HCT116 (cell line): Measurements from ENCODE around the gene GRIP2. TPM values are rescaled to one million over a fixed set of nuclear protein-coding genes. Genes with fewer than 3 reads are reported as not detected.

Source experiments
- ATAC-seq: fragments of 200-7000 bp; cut with Tn5 transposase; 2 replicates; pipeline ENCODE4 v1.9.1; 2020; ENCODE audit warnings: mild to moderate bottlenecking, moderate library complexity
- BruUV-seq: library from RNA; stranded (reverse); fragments of 400-500 nt; replicated peaks from 2 replicates; lab custom pipeline; 2021; lab: Mats Ljungman, UMichigan
- CTCF ChIA-PET: fragments of 300-600 bp; sonication (Branson Sonifier 250); formaldehyde crosslinking; loops from one replicate; lab custom pipeline; 2021; ENCODE audit warnings: antibody characterized with exemption; lab: Charles Lee
- POLR2A ChIA-PET: fragments of 300-600, 350-600 bp; sonication (Branson Sonifier 250); formaldehyde crosslinking; loops from one replicate; lab custom pipeline; 2021; ENCODE audit warnings: antibody characterized with exemption; lab: Charles Lee
- RAD21 ChIA-PET, 2 experiments: fragments of 300-600 bp; sonication (Branson Sonifier 250); formaldehyde crosslinking; loops; one replicate each; lab custom pipeline; 2023; ENCODE audit warnings: low total read pairs in 2 of 2; ENCODE audit not compliant: uncharacterized antibody in 2 of 2, unreplicated experiment in 2 of 2, low non-redundant PET in 1 of 2; lab: Charles Lee
- DNase-seq: peaks from one replicate; pipeline ENCODE4 v3.0.0-alpha.2; 2010; ENCODE audit warnings: low read depth, low spot score
- H2AFZ ChIP-seq: fragments of 200-600 bp; shearing (Covaris generic), sonication (generic); 2 replicates; pipeline ENCODE4 v1.6.1; 2017; ENCODE audit warnings: low read depth, mixed run types, mixed read lengths, antibody characterized with exemption, low read length; ENCODE audit not compliant: poor library complexity, severe bottlenecking
- H3K27ac ChIP-seq: 2 replicates; pipeline ENCODE4 v1.5.1; 2012; ENCODE audit warnings: low read depth, low read length
- H3K27me3 ChIP-seq: fragments of 200-600 bp; sonication (generic); 2 replicates; pipeline ENCODE4 v1.6.1; 2016; ENCODE audit warnings: mixed run types, low read length, mixed read lengths; ENCODE audit not compliant: insufficient read depth
- H3K36me3 ChIP-seq, 2 experiments: fragments of 200-500 bp in 1 of 2; fragments of 200-600 bp in 1 of 2; sonication (Bioruptor generic) in 1 of 2; sonication (generic) in 1 of 2; 2 replicates each; pipeline versions ENCODE4 v1.5.1 to v1.6.1; 2014 to 2016; ENCODE audit warnings: low read length in 2 of 2, inconsistent platforms in 1 of 2, mixed read lengths in 1 of 2, mixed run types in 1 of 2; ENCODE audit not compliant: insufficient read depth in 2 of 2, control insufficient read depth in 1 of 2
- H3K4me1 ChIP-seq, 2 experiments: fragments of 200-600 bp in 1 of 2; sonication (generic) in 1 of 2; 2 replicates each; pipeline versions ENCODE4 v1.5.1 to v1.6.1; 2012 to 2017; ENCODE audit warnings: low read length in 2 of 2, inconsistent platforms in 1 of 2, mild to moderate bottlenecking in 1 of 2, mixed read lengths in 1 of 2, mixed run types in 1 of 2, moderate library complexity in 1 of 2; ENCODE audit not compliant: insufficient read depth in 2 of 2, control insufficient read depth in 1 of 2
- H3K4me2 ChIP-seq: fragments of 200-600 bp; sonication (generic); 2 replicates; pipeline ENCODE4 v1.6.1; 2017; ENCODE audit warnings: mixed run types, low read length, mixed read lengths
- H3K4me3 ChIP-seq, 2 experiments: fragments of 200-600 bp in 1 of 2; sonication (generic) in 1 of 2; replicated peaks in 1 of 2; 2 replicates each; pipeline ENCODE4 v1.5.1; 2011 to 2016; ENCODE audit warnings: low read length in 2 of 2, control low read depth in 1 of 2, low read depth in 1 of 2, mild to moderate bottlenecking in 1 of 2, mixed read lengths in 1 of 2, mixed run types in 1 of 2
- H3K79me2 ChIP-seq: fragments of 200-600 bp; sonication (generic); 2 replicates; pipeline ENCODE4 v1.6.1; 2017; ENCODE audit warnings: mild to moderate bottlenecking, mixed run types, low read length, moderate library complexity, mixed read lengths; ENCODE audit not compliant: insufficient read depth
- H3K9ac ChIP-seq: fragments of 200-600 bp; sonication (generic); 2 replicates; pipeline ENCODE4 v1.6.1; 2016; ENCODE audit warnings: low read length, mixed read lengths
- H3K9me2 ChIP-seq: fragments of 200-600 bp; sonication (generic), shearing (Covaris generic); 2 replicates; pipeline ENCODE4 v1.6.1; 2017; ENCODE audit warnings: mixed run types, mild to moderate bottlenecking, moderate library complexity; ENCODE audit not compliant: insufficient read depth
- H3K9me3 ChIP-seq, 2 experiments: fragments of 200-500 bp in 1 of 2; fragments of 200-600 bp in 1 of 2; sonication (Bioruptor generic) in 1 of 2; sonication (generic) in 1 of 2; 2 replicates each; pipeline ENCODE4 v1.6.1; 2014 to 2017; ENCODE audit warnings: low read length in 2 of 2, mixed read lengths in 2 of 2, inconsistent platforms in 1 of 2, low read depth in 1 of 2, mild to moderate bottlenecking in 1 of 2, mixed run types in 1 of 2, moderate library complexity in 1 of 2; ENCODE audit not compliant: control insufficient read depth in 1 of 2, insufficient read depth in 1 of 2
- H4K20me1 ChIP-seq: fragments of 200-600 bp; sonication (generic), shearing (Covaris generic); 2 replicates; pipeline ENCODE4 v1.6.1; 2017; ENCODE audit warnings: mixed run types, mild to moderate bottlenecking, moderate library complexity; ENCODE audit not compliant: insufficient read depth
- CBX3 ChIP-seq: IDR thresholded peaks from 2 replicates; pipeline ENCODE4 v1.6.1; 2012; ENCODE audit warnings: low read depth
- EZH2 ChIP-seq: fragments of 200-600 bp; sonication (generic); IDR thresholded peaks from 2 replicates; pipeline ENCODE4 v1.6.1; 2017; ENCODE audit warnings: antibody characterized with exemption, mixed run types
- FOSL1 ChIP-seq: IDR thresholded peaks from 2 replicates; pipeline ENCODE4 v1.6.1; 2012; ENCODE audit warnings: low read depth
- POLR2A ChIP-seq: IDR thresholded peaks from 2 replicates; pipeline ENCODE4 v1.7.0; 2011; ENCODE audit warnings: borderline replicate concordance; ENCODE audit not compliant: insufficient read depth, insufficient read length; ENCODE audit errors: extremely low read depth
- SIN3A ChIP-seq: IDR thresholded peaks from 2 replicates; pipeline ENCODE4 v1.6.1; 2012; ENCODE audit warnings: low read depth
- SP1 ChIP-seq: IDR thresholded peaks from 2 replicates; pipeline ENCODE4 v1.6.1; 2012; ENCODE audit warnings: low read depth
- YY1 ChIP-seq: IDR thresholded peaks from 2 replicates; pipeline ENCODE4 v1.6.1; 2011; ENCODE audit warnings: low read length, low read depth, moderate library complexity, mild to moderate bottlenecking; ENCODE audit not compliant: insufficient replicate concordance; ENCODE audit errors: extremely low read depth
- ZBTB33 ChIP-seq: IDR thresholded peaks from 2 replicates; pipeline ENCODE4 v1.6.1; 2011; ENCODE audit warnings: mild to moderate bottlenecking, low read length, moderate library complexity; ENCODE audit not compliant: insufficient replicate concordance; ENCODE audit errors: extremely low read depth
- ZFX ChIP-seq: fragments of 450-650 bp; IDR thresholded peaks from 2 replicates; pipeline ENCODE4 v1.6.1; 2017
- intact Hi-C: fragments of 100-400 bp; cut with micrococcal nuclease; formaldehyde crosslinking; loops from 2 replicates; pipeline ENCODE4 v1.10.0; 2022
- total RNA-seq: library from RNA; stranded (reverse); gene quantifications from one replicate; pipeline ENCODE4 v1.2.1, GENCODE V29; 2021; ENCODE audit not compliant: unreplicated experiment

Gene GRIP2
- total RNA-seq, 1 experiment from 2014 or later, result 0.34 TPM

GRCh38 chr3:14510838-14511622 is 29.1 kb downstream of the GRIP2 start:
- Histone ChIP-seq H4K20me1 (no peaks in the 10 kb centered on the region), H2AFZ (no peak overlapping the region), H3K4me1 (peaks cover 0 to 4% of the 10 kb centered on the region in 2 experiments; a peak in 1 of 4 replicates), H3K4me3 (no peak overlapping the region), H3K9ac (no peak overlapping the region), H3K36me3 (no peaks in the 10 kb centered on the region), H3K27me3 (no peaks in the 10 kb centered on the region), H3K9me3 (no peaks in the 10 kb centered on the region), H3K9me2 (no peaks in the 10 kb centered on the region), H3K79me2 (no peaks in the 10 kb centered on the region), H3K4me2 (no peak overlapping the region), H3K27ac (no peak overlapping the region)
- DNase-seq (no peak), ATAC-seq (no peak)
- intact Hi-C loops, result no loop called here
- ChIA-PET RAD21 (no interaction called here), CTCF (no interaction called here), POLR2A (no interaction called here)
- BruUV-seq, result no TSS peak
- TF ChIP-seq YY1 (no peak), ZBTB33 (no peak), ZFX (no peak), FOSL1 (no peak), SIN3A (no peak), SP1 (no peak), CBX3 (no peak), POLR2A (no peak), EZH2 (no peak)
